Adrenal gland (tissue), 12 donors: Measurements from ENCODE around the gene C12orf60. TPM values are rescaled to one million over a fixed set of nuclear protein-coding genes. Genes with fewer than 3 reads are reported as not detected.
A peak's percentile ranks its signal among the peaks of the same experiment; 100 is the strongest.

ENCODE experiments used
- DNase-seq, 7 donors: peaks; one replicate each; pipeline ENCODE4 v3.0.0-alpha.2; 2019 to 2020
- H3K27ac ChIP-seq, 5 donors: fragments of 200-600 bp; sonication (generic) in 4 of 5; 1 replicate in 3 of 5; 2 replicates in 2 of 5; pipeline versions ENCODE4 v1.5.1 to v1.8.0; 2016 to 2020; ENCODE audit warnings: mild to moderate bottlenecking in 1 of 5
- H3K27me3 ChIP-seq: fragments of 200-600 bp; 2 replicates; pipeline ENCODE4 v1.8.0; 2021
- H3K36me3 ChIP-seq, 2 donors: fragments of 200-600 bp; replicated peaks in 1 of 2; 1 replicate in 1 of 2; 2 replicates in 1 of 2; pipeline versions ENCODE4 v1.5.1 to v1.8.0; 2018 to 2022
- H3K4me1 ChIP-seq, 2 donors: fragments of 200-600 bp; replicated peaks in 1 of 2; 1 replicate in 1 of 2; 2 replicates in 1 of 2; pipeline versions ENCODE4 v1.5.1 to v1.8.0; 2018 to 2021
- H3K4me3 ChIP-seq, 4 donors: fragments of 200-600 bp; sonication (generic) in 3 of 4; one replicate each; pipeline ENCODE4 v1.5.1; 2016 to 2018
- H3K9me3 ChIP-seq, 3 donors: fragments of 200-600 bp; sonication (generic) in 1 of 3; replicated peaks in 1 of 3; 1 replicate in 2 of 3; 2 replicates in 1 of 3; pipeline versions ENCODE4 v1.5.1 to v1.8.0; 2016 to 2021
- POLR2A ChIP-seq, 2 donors: fragments of 450-650 bp; IDR thresholded peaks; one replicate each; pipeline ENCODE4 v1.6.1; 2017; ENCODE audit warnings: antibody characterized with exemption in 2 of 2, mild to moderate bottlenecking in 2 of 2, moderate library complexity in 1 of 2
- WGBS, 4 donors: extraction: QIAGEN DNeasy Blood & Tissue Kit in 2 of 4; methylation state at CpG; one replicate each; pipeline versions ENCODE4 v1.1.5 to v1.1.7; 2013 to 2017; 5-methylcytosine and 5-hydroxymethylcytosine counted together
- intact Hi-C, 2 donors: fragments of 100-400 bp; cut with DNase I; formaldehyde crosslinking; loops; one replicate each; pipeline versions ENCODE4 v1.14.1 to v1.15.0; 2022 to 2023
- polyA plus RNA-seq, 3 donors: library from polyadenylated mRNA; stranded (reverse); fragments of 200-250 nt in 2 of 3; fragments of 350-450 nt in 1 of 3; fragmentation: Illumina TruSeq in 1 of 3; extraction: RNeasy Lipid Tissue Mini Kit (QIAGEN cat#74804) in 1 of 3; gene quantifications; one replicate each; pipeline ENCODE4 v1.2.3, GENCODE V29; 2013 to 2014
- total RNA-seq, 9 donors: library from RNA; depleted of rRNA in 4 of 9; stranded (reverse); fragments of >200 nt in 4 of 9; fragments of 120-200 nt in 1 of 9; fragmentation: NEBNext Ultra II Directional in 1 of 9; extraction: Animal tissue kit (Norgen Biotek cat#: 25700) in 1 of 9; gene quantifications; one replicate each; pipeline versions ENCODE4 v1.1.0 to v1.2.4, GENCODE V29; 2013 to 2023
- TF ChIP-seq, protein P1 (sequence below), 6 experiments: fragments of 450-650 bp in 4 of 6; fragments of 200-600 bp in 2 of 6; sonication (generic) in 1 of 6; IDR thresholded peaks; 1 replicate in 5 of 6; 2 replicates in 1 of 6; pipeline versions ENCODE4 v1.5.1 to v1.8.0; 2016 to 2021; ENCODE audit warnings: antibody characterized with exemption in 6 of 6, mild to moderate bottlenecking in 2 of 6, moderate library complexity in 1 of 6
- donor health status: healthy with polysubstance abuse.
- donor health status: Bipolar disorder and iron deficiency.
- donor health status: DM: yes; HTN: yes; CAD: no.
- donor health status: DM: no; HTN: no; CAD: no.
- donor health status: DM: no; HTN: no; CAD: no.
- donor health status: DM: yes; HTN: yes; CAD: no.

The C12orf60 gene
- total and polyA plus RNA-seq, 12 donors: 2.6 to 12.5 (median 4.6) TPM

DNA sequence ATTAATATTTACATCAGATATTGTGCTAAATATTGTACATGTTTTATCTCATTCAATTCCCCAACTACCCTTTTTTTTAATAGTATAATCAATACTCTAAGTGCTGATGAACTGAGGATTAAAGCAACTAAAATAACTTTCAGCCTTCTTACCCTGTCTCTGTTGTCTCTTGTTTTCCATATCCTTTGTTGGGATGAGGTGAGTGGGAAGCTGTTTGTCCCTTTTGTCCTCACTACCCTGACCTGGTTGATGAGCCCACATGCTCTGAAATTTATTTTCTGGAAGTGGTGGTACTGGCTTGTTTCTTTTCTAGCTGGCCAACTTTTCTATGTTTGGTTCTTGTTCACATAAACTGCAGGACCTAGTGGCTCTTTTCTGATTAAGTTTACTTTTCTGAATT, 49.4 kb downstream of the C12orf60 start:
- H3K4me3 ChIP-seq: no peak overlapping the region
- H3K4me1 ChIP-seq: peaks cover 0 to 8% of the 10 kb centered on the region in 2 donors
- no peaks in the 10 kb centered on the region for H3K36me3 ChIP-seq
- no peaks in the 10 kb centered on the region for H3K9me3 ChIP-seq
- no peak for DNase-seq
- H3K27ac ChIP-seq: no peak overlapping the region
- H3K27me3 ChIP-seq: no peaks in the 10 kb centered on the region
- TF ChIP-seq POLR2A (IDR thresholded peaks at IDR 0.05): no peak
- TF ChIP-seq, protein P1, sequence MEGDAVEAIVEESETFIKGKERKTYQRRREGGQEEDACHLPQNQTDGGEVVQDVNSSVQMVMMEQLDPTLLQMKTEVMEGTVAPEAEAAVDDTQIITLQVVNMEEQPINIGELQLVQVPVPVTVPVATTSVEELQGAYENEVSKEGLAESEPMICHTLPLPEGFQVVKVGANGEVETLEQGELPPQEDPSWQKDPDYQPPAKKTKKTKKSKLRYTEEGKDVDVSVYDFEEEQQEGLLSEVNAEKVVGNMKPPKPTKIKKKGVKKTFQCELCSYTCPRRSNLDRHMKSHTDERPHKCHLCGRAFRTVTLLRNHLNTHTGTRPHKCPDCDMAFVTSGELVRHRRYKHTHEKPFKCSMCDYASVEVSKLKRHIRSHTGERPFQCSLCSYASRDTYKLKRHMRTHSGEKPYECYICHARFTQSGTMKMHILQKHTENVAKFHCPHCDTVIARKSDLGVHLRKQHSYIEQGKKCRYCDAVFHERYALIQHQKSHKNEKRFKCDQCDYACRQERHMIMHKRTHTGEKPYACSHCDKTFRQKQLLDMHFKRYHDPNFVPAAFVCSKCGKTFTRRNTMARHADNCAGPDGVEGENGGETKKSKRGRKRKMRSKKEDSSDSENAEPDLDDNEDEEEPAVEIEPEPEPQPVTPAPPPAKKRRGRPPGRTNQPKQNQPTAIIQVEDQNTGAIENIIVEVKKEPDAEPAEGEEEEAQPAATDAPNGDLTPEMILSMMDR (IDR thresholded peaks at IDR 0.05): no peak
- intact Hi-C loops: no loop called here

DNA sequence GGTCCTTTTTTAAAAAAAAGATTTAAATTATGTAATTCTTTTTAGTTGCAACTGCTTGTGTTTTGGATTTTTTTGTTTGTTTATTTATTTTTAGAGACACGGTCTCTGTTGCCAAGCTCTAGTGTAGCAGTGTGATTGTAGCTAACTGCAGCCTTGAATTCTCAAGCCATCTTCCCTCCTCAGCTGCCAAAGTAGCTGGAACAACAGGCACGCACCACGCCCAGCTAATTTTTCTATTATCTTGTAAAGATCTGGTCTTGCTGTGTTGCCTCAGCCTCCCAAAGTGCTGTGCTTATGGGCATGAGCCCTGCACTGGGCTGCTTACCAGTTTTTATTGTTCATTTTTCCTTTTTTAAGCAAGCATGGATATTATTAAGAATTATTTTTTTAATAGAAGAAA, 50.5 kb downstream of the C12orf60 start:
- WGBS, 4 donors: 26 to 30% (median 29%) methylated on average over 3 of the region's 3 CpGs
- Histone ChIP-seq H3K9me3 (no peaks in the 10 kb centered on the region), H3K36me3 (no peaks in the 10 kb centered on the region), H3K27ac (no peak overlapping the region), H3K4me3 (no peak overlapping the region), H3K27me3 (no peaks in the 10 kb centered on the region), H3K4me1 (peaks cover 0 to 8% of the 10 kb centered on the region in 2 donors)
- intact Hi-C loops: no loop called here
- TF ChIP-seq POLR2A (IDR thresholded peaks at IDR 0.05): no peak
- peak in 5 of 7 donors; percentile 40 to 59 (median 46) for DNase-seq

DNA sequence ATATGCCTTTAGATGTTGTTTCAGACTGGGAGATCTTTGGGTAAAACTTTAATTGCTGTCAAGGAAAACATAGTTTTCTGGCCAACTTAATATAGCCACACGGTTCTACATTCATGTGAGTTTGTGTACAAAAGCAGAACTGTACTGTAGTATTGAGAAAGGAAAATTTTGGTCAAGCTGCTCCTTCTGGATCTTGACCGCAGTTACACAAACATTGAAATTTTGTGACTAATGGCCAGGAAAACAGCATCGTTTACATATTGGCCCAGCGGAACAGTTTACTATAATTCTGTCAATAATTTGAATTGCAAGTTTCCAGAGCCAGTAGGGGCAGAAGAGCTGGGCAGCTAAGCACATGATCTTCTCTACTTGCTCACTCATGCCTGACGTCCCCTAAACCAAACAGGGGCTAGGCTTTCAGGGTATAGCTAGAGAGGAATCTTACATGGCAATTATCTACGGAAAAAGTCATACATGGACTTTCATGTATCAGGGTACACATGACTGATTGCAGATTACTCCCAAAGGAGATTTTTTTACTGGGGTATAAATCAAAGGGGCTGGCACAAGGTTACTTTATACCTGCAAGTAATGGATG, 51.2 kb downstream of the C12orf60 start:
- no peak for TF ChIP-seq POLR2A (IDR thresholded peaks at IDR 0.05)
- TF ChIP-seq, protein P1 (IDR thresholded peaks at IDR 0.05): no peak
- Histone ChIP-seq H3K4me1 (peaks cover 0 to 8% of the 10 kb centered on the region in 2 donors), H3K4me3 (no peak overlapping the region), H3K27ac (no peak overlapping the region), H3K9me3 (no peaks in the 10 kb centered on the region), H3K27me3 (no peaks in the 10 kb centered on the region), H3K36me3 (no peaks in the 10 kb centered on the region)
- DNase-seq: no peak
- WGBS, 4 donors: 69 to 76% (median 75%) methylated on average over 6 of the region's 6 CpGs
- intact Hi-C loops: no loop called here

DNA sequence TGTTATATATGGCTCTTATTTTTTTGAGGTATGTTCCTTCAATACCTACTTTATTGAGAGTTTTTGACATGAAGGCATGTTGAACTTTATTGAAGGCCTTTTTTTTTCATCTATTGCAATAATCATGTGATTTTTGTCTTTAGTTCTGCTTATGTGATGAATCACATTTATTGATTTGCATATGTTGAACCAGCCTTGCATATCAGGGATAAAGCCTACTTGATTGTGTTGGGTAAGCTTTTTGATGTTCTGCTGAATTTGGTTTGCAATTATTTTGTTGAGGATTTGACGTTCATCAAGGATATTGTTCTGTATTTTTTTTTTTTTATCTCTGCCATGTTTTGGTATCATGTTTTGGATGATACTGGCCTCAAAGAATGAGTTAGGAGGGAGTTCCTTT, 55.0 kb downstream of the C12orf60 start:
- Histone ChIP-seq H3K4me3 (no peak overlapping the region), H3K27ac (no peak overlapping the region), H3K36me3 (no peaks in the 10 kb centered on the region), H3K4me1 (peaks cover 0 to 8% of the 10 kb centered on the region in 2 donors), H3K27me3 (no peaks in the 10 kb centered on the region), H3K9me3 (peaks cover 0 to 6% (median 0%) of the 10 kb centered on the region in 3 donors)
- no peak for DNase-seq
- WGBS, 4 donors: 72 to 85% (median 77%) methylated on average over 1 of the region's 1 CpG
- intact Hi-C loops: no loop called here
- TF ChIP-seq, protein P1 (IDR thresholded peaks at IDR 0.05): no peak
- TF ChIP-seq POLR2A (IDR thresholded peaks at IDR 0.05): no peak

- Histone ChIP-seq H3K9me3 (peaks cover 0 to 6% (median 0%) of the 10 kb centered on the region in 3 donors), H3K36me3 (no peaks in the 10 kb centered on the region), H3K27ac (no peak overlapping the region), H3K4me3 (no peak overlapping the region), H3K27me3 (no peaks in the 10 kb centered on the region), H3K4me1 (no peaks in the 10 kb centered on the region)
- TF ChIP-seq, protein P1 (IDR thresholded peaks at IDR 0.05): no peak
- TF ChIP-seq POLR2A (IDR thresholded peaks at IDR 0.05): no peak
- intact Hi-C loops: no loop called here
- DNase-seq: no peak
Observed at GRCh38 chr12:14860490-14860889, 57.0 kb downstream of the C12orf60 start.
